MM.1S (cell line): ENCODE data around the gene GCFC2.

Experiments used
- DNase-seq: peaks from one replicate; pipeline ENCODE4 v3.0.0-alpha.2; 2015
- H2AFZ ChIP-seq: fragments of 300-600 bp; sonication (generic); 2 replicates; pipeline ENCODE4 v1.6.0; 2016; ENCODE audit warnings: antibody characterized with exemption, low read length
- H3F3A ChIP-seq: fragments of 300-600 bp; sonication (generic); 2 replicates; pipeline ENCODE4 v1.6.1; 2016; ENCODE audit warnings: mild to moderate bottlenecking, antibody characterized with exemption, low read length, moderate library complexity, mixed read lengths; ENCODE audit not compliant: insufficient read depth
- H3K27ac ChIP-seq: fragments of 300-600 bp; sonication (generic); 2 replicates; pipeline ENCODE4 v1.5.1; 2016; ENCODE audit warnings: mild to moderate bottlenecking, low read length
- H3K27me3 ChIP-seq: fragments of 300-600 bp; sonication (generic); replicated peaks from 2 replicates; pipeline ENCODE4 v1.6.0; 2016; ENCODE audit warnings: low read length; ENCODE audit not compliant: insufficient read depth
- H3K36me3 ChIP-seq: fragments of 300-600 bp; sonication (generic); replicated peaks from 2 replicates; pipeline ENCODE4 v1.6.1; 2016; ENCODE audit warnings: mild to moderate bottlenecking, low read length, mixed read lengths; ENCODE audit not compliant: insufficient read depth
- H3K4me1 ChIP-seq: fragments of 300-600 bp; sonication (generic); 2 replicates; pipeline ENCODE4 v1.6.1; 2016; ENCODE audit warnings: low read length, mixed read lengths
- H3K4me2 ChIP-seq: fragments of 300-600 bp; sonication (generic); 2 replicates; pipeline ENCODE4 v1.6.0; 2016; ENCODE audit warnings: low read depth, low read length
- H3K4me3 ChIP-seq: fragments of 300-600 bp; sonication (generic); 2 replicates; pipeline ENCODE4 v1.5.1; 2016; ENCODE audit warnings: low read length, mixed read lengths
- H3K79me2 ChIP-seq: fragments of 300-600 bp; sonication (generic); 2 replicates; pipeline ENCODE4 v1.6.1; 2016; ENCODE audit warnings: mixed run types, low read length, mixed read lengths
- H3K9ac ChIP-seq: fragments of 300-600 bp; sonication (generic); 2 replicates; pipeline ENCODE4 v1.6.1; 2016; ENCODE audit warnings: low read length, mixed read lengths
- H3K9me2 ChIP-seq: fragments of 300-600 bp; sonication (generic); replicated peaks from 2 replicates; pipeline ENCODE4 v1.6.1; 2016; ENCODE audit warnings: mild to moderate bottlenecking, low read length, mixed read lengths; ENCODE audit not compliant: insufficient read depth
- H3K9me3 ChIP-seq: fragments of 300-600 bp; sonication (generic); replicated peaks from 2 replicates; pipeline ENCODE4 v1.6.1; 2016; ENCODE audit warnings: mild to moderate bottlenecking, low read length, mixed read lengths; ENCODE audit not compliant: insufficient read depth
- H4K20me1 ChIP-seq: fragments of 300-600 bp; sonication (generic); 2 replicates; pipeline ENCODE4 v1.6.1; 2016; ENCODE audit warnings: mild to moderate bottlenecking, low read length, moderate library complexity, mixed read lengths; ENCODE audit not compliant: insufficient read depth
- EZH2 ChIP-seq: fragments of 300-600 bp; sonication (generic); optimal IDR thresholded peaks from 2 replicates; pipeline ENCODE3; 2017; ENCODE audit warnings: low read depth, mild to moderate bottlenecking, antibody characterized with exemption, low read length, mixed read lengths
- EZH2phosphoT487 ChIP-seq: fragments of 300-600 bp; sonication (generic); IDR thresholded peaks from 2 replicates; pipeline ENCODE4 v1.6.1; 2018; ENCODE audit warnings: antibody characterized with exemption, low read length
- TF ChIP-seq, protein P1 (sequence below): fragments of 300-600 bp; sonication (generic); IDR thresholded peaks from 2 replicates; pipeline ENCODE4 v1.5.1; 2016; ENCODE audit warnings: antibody characterized with exemption, low read length, mixed read lengths

The GCFC2 gene

DNA sequence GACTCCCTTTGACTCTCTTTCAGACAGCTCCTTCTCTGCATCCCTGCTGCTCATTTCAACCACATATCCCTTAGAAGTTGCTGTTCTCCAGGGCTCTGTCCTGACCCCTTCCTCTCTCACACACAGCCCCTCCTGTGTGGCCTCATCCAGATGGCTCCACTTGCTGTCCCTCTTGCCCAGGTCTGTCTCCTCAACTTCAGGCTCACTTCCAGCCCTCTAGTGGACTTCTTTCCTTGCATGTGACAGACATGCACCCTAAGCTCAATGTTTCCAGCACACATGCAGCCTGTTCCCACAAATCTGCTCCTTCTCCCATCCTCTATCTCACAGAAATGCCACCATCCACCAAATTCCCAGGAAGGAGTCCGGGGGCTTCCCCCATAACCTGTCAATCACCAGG, 73.1 kb downstream of the GCFC2 start:
- TF ChIP-seq EZH2phosphoT487 (no peak), EZH2 (no peak)
- TF ChIP-seq, protein P1, sequence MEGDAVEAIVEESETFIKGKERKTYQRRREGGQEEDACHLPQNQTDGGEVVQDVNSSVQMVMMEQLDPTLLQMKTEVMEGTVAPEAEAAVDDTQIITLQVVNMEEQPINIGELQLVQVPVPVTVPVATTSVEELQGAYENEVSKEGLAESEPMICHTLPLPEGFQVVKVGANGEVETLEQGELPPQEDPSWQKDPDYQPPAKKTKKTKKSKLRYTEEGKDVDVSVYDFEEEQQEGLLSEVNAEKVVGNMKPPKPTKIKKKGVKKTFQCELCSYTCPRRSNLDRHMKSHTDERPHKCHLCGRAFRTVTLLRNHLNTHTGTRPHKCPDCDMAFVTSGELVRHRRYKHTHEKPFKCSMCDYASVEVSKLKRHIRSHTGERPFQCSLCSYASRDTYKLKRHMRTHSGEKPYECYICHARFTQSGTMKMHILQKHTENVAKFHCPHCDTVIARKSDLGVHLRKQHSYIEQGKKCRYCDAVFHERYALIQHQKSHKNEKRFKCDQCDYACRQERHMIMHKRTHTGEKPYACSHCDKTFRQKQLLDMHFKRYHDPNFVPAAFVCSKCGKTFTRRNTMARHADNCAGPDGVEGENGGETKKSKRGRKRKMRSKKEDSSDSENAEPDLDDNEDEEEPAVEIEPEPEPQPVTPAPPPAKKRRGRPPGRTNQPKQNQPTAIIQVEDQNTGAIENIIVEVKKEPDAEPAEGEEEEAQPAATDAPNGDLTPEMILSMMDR = no peak
- Histone ChIP-seq H3K9me2 (no peaks in the 10 kb centered on the region), H2AFZ (no peak overlapping the region)

DNA sequence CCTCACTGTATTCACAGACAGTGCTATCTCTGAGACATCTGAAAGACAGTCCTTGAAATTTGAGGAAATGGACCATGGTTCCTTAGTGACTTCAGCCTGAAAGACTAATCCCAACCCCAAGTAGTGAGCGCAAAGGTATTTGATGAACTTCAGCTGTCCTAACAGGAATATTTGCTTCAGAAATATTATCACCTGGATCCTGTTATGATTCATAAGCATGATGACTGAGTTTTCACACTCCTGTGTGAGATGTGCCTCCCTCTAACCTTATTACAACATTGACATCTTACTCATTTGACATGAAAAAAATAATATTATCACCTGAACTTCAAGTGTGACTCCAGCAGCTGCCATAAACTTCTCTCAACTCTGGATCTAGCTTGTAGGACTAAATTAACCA, 75.8 kb downstream of the GCFC2 start:
- no peak overlapping the region for H3K4me2 ChIP-seq
- H3K36me3 ChIP-seq = no peaks in the 10 kb centered on the region
- H4K20me1 ChIP-seq = no peaks in the 10 kb centered on the region
- no peak overlapping the region for H3K9ac ChIP-seq
- no peaks in the 10 kb centered on the region for H3F3A ChIP-seq
- TF ChIP-seq, protein P1 = no peak
- no peak for TF ChIP-seq EZH2
- no peak for TF ChIP-seq EZH2phosphoT487
- H3K9me2 ChIP-seq = no peaks in the 10 kb centered on the region
- DNase-seq = no peak
- no peak overlapping the region for H2AFZ ChIP-seq
- no peak overlapping the region for H3K4me3 ChIP-seq
- H3K9me3 ChIP-seq = no peaks in the 10 kb centered on the region
- H3K27ac ChIP-seq = no peak overlapping the region
- no peaks in the 10 kb centered on the region for H3K27me3 ChIP-seq
- H3K4me1 ChIP-seq = no peaks in the 10 kb centered on the region
- H3K79me2 ChIP-seq = no peaks in the 10 kb centered on the region

More for the DNA sequence above, 73.1 kb downstream of the GCFC2 start:
- H3K4me2 ChIP-seq = no peak overlapping the region
- no peak overlapping the region for H3K4me3 ChIP-seq
- H3F3A ChIP-seq = no peaks in the 10 kb centered on the region
- H3K4me1 ChIP-seq = no peaks in the 10 kb centered on the region
- H3K9ac ChIP-seq = no peak overlapping the region
- H4K20me1 ChIP-seq = no peaks in the 10 kb centered on the region
- H3K27me3 ChIP-seq = no peaks in the 10 kb centered on the region
- no peaks in the 10 kb centered on the region for H3K79me2 ChIP-seq
- no peak overlapping the region for H3K27ac ChIP-seq
- no peaks in the 10 kb centered on the region for H3K9me3 ChIP-seq
- no peak for DNase-seq
- no peaks in the 10 kb centered on the region for H3K36me3 ChIP-seq

DNA sequence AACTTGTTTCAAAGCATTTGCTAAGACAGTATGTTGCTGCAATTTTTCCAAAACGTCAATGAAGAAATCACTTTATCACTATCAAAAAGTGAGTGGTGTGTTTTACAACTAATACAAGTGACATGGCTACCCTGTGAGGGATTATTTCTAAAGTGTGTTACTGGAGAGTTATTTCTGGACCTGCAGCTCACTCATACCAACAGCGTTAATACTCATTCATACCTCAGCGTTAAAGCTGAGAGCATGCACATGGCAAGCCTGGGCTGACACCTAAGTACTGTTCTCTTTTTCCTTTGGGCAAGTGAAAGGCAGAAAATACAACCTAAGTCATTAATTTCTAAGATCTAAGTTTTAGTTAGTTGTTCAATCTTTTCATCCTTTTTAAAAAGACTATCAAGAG, 77.1 kb downstream of the GCFC2 start:
- TF ChIP-seq EZH2phosphoT487 (no peak), EZH2 (no peak)
- TF ChIP-seq, protein P1 = no peak
- Histone ChIP-seq H3K4me2 (no peak overlapping the region), H3K79me2 (no peaks in the 10 kb centered on the region), H3F3A (no peaks in the 10 kb centered on the region), H3K9me3 (no peaks in the 10 kb centered on the region), H3K36me3 (no peaks in the 10 kb centered on the region), H3K9me2 (no peaks in the 10 kb centered on the region), H3K4me1 (no peaks in the 10 kb centered on the region), H3K27me3 (no peaks in the 10 kb centered on the region), H3K9ac (no peak overlapping the region), H3K27ac (no peak overlapping the region), H2AFZ (no peak overlapping the region), H4K20me1 (no peaks in the 10 kb centered on the region), H3K4me3 (no peak overlapping the region)
- DNase-seq = no peak
